HG03064 (cell line): ENCODE results near the gene VWA5B2.
"Not testable (repeated sequence)": the region's sequence is repeated elsewhere in the genome, so short reads cannot be mapped to it uniquely, and the experiment has no call there.

Source experiments
- ATAC-seq: cut with Tn5 transposase; IDR thresholded peaks from one replicate; pipeline ENCODE4 v1.9.1; 2021; ENCODE audit warnings: low read depth; ENCODE audit not compliant: unreplicated experiment

VWA5B2 gene

DNA sequence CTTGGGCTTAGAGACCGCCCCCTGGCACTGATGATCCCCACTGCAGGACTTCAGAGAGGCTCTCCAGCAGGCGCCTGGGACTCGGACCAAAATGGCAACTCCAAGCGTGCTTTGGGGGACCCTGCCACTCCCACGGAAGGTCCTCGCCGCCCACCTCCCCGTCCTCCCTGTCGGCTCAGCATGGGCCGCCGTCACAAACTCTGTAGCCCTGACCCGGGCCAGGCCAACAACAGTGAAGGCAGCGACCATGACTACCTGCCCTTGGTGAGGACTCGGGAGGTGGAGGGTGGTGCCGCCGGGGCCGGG, 11.7 kb downstream of the VWA5B2 start:
- ATAC-seq, result no peak

GRCh38 chr3:184241447-184242296, 12.3 kb downstream of the VWA5B2 start:
- ATAC-seq, result no peak

DNA sequence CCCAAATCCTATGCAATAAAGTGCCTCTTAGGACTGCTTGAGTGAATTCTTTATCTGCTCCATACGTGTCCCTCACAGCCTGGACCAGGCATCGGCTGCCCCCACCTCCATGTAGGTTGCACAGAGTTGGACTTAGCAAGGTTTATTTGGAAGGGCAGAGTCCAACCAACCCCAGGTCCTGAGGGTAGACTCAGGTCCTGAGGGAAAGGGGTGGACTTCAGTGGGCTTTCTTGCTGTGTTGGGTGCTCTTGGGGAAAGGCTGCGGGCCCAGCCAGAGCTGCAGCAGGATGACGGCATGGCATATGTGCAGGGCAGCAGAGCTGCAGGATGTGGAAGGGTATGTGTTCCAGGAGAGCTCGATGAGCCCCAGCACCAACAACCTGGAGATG, 12.9 kb downstream of the VWA5B2 start:
- no peak for ATAC-seq

DNA sequence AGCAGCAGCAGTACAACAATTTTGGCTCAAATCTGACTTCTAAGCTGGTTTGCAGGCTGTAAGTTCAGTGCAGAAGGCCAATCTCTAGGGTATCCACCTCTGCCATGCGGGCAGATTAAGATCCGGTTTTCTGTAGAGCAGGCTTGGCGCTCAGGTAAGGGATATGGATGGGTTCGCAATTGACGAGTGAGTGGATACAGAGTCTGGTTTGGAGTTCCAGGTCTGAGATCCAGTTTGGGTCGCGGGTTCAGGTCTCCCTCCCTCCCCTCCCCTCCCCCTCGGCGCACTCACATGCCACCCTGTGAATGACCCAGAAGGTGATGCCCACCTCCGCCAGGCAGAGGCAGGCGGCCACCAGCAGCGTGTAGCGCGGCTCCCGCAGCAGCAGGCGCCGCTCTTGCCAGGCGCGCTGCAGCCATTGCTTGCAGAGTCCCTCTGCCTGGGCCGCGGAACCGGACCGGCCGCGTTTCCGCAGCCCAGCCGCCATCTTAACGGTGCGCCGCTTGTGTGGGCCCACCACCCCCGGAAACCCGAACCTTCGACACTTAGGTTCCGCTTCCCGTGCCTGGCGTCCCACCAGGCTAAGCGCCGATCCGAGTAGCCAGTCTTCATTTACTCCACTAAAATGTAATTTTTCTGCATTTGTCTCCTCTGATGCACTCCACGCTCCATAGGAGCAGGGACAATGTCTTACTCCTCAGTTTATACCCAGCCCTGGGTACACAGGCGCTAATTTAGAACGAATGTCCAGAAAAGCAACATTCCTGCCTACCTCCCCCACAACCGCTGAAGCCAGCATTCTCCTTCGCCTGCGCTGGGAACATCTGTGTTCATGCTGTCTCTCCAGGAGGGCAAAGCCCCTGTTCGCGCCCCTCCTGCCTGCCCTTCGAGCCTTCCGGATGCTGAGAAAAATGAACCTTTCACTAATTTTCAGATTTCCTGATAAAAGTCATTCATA, 19.3 kb downstream of the VWA5B2 start, which contains the start of gene ALG3:
TSS of gene ALG3 (minus strand) at position 509 of the 958 bp plus-strand sequence. CDS start at position 487, 22 bp downstream.
- peak; percentile 56 for ATAC-seq

GRCh38 chr3:184249412-184250166, 20.2 kb downstream of the VWA5B2 start, which contains the start of gene EEF1AKMT4:
Gene EEF1AKMT4, plus strand, starts transcription at chr3:184249672. Its CDS starts 23 bp downstream, at chr3:184249695.
- peak; percentile 89 for ATAC-seq

GRCh38 chr3:184250167-184250828, 20.9 kb downstream of the VWA5B2 start:
- ATAC-seq, result peak; percentile 59

- ATAC-seq, result no peak
Observed at GRCh38 chr3:184255291-184256039, 26.1 kb downstream of the VWA5B2 start.

GRCh38 chr3:184257083-184257915, 27.9 kb downstream of the VWA5B2 start:
- no peak for ATAC-seq

GRCh38 chr3:184258926-184259325, 29.5 kb downstream of the VWA5B2 start:
- ATAC-seq, result no peak

- ATAC-seq, result no peak
Observed at GRCh38 chr3:184259396-184259877, 30.1 kb downstream of the VWA5B2 start.

GRCh38 chr3:184259878-184260723, 30.7 kb downstream of the VWA5B2 start:
- no peak for ATAC-seq

DNA sequence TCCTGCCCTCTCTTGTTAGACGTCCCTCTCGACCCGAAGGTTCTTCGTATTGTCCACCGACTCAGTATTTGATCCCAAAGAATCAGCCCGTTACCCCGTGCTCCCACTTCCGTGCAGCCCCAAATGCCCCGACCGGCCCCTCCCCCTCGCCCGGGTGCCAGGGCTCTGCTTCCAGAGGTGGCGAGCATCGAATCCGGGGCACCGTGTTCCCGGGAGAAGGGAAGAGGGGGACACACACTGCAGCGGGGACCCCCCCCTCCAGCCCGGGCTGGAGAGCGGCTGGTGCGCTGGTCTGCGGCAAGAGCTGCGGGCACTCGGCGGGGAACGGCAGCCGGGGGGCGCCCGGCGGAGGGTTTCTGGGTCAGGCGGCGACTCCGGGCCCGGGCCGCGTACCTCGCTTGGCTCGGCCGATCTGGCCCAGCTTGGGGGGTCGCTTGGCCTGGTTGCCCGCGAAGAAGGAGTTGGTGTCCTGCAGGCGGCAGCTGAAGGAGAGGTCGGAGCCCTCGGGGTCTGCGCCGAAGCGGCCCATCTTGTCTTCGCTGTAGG, 31.4 kb downstream of the VWA5B2 start:
- no peak for ATAC-seq

DNA sequence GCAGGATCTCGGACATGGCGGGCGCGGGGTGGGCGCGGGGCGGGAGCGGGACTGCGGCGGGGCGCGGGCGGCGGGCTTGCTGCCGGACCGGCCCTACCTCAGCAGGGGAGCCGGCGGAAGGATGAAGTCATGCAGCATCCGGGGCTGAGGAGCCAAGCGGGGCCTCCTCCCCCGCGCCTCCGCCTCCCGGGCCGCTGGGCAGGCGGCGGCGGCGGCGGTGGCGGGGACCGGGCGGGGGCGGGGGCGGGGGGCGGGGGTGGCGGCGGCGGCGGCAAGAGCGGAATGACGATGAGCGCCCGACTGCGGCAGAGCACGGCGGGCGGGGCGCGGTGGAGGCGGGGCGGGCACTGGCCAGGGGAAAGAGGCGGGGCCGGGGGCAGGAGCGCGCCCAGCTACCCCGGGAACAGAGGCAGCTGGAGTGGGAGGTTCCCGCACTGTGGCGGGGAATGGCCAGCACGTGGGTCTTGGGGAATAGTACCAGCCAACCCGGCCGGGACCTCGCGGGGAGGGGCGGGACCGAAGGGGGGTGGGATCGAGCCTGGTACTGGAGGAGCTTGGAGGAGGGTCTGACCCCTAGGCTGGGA, 32.0 kb downstream of the VWA5B2 start, which contains the start of gene CAMK2N2:
TSS of gene CAMK2N2 (minus strand) at position 284 of the 584 bp plus-strand sequence. CDS start at position 16, 268 bp downstream.
- ATAC-seq, result no peak

GRCh38 chr3:184261854-184262763, 32.7 kb downstream of the VWA5B2 start:
- no peak for ATAC-seq

DNA sequence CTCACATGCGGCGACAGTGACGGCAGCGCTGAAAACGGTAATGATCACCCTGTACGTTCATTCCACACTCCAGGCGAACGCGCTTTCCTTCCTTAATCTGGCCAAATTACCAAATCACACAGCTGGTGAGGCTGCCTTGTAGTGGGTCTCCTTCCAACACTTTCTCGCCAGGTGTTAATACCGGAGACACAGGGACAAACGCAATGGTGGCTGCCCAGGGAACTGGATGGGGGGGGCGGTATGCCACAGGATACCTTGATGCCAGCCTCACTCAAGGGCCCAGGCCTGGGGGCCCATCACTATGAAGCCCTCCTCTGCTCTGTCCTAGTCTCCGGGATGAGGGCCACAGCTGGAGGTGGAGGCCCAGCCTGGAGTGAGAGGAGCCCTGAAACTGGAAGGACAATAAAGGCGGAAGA, 33.4 kb downstream of the VWA5B2 start:
- no peak for ATAC-seq

- ATAC-seq, result not testable (repeated sequence)
Observed at GRCh38 chr3:184267249-184267648, 37.9 kb downstream of the VWA5B2 start.
